ENCODE measurements around the gene PGGT1B. TPM values are rescaled to one million over a fixed set of nuclear protein-coding genes. Genes with fewer than 3 reads are reported as not detected.
A peak's percentile ranks its signal among the peaks of the same experiment; 100 is the strongest.

PGGT1B gene
- total RNA-seq, 1 experiment from 2014 or later: 14.4 TPM

DNA sequence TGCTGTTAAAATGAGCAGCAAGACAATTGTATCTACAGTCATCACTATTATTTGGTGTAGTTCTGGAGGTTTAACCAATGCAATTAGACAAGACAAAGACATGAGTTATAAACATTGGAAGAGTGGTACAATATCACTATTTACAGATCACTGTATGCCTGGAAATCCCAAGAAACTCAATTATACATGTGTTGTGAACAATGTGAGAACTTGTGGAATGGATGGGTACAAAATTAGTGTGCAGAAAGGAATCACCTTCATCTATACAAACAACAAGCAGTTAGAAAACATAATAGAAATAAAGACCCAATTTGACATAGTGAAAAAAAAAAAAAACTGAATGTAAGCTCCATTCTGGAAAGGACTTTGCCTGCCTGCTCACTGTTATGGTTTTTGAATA, 46.1 kb upstream of the PGGT1B start:
- POLR2A ChIA-PET (ENCODE audit: unreplicated experiment): no interaction called here
- H2AFZ ChIP-seq (ENCODE audit: low read length): no peak overlapping the region
- H3K4me1 ChIP-seq (ENCODE audit: insufficient read depth, low read length): 0 out of 2 replicates have a peak, but pooled peaks cover 5% of the 10 kb centered on the region
- H4K20me1 ChIP-seq (ENCODE audit: low read length): no peaks in the 10 kb centered on the region
- no peak overlapping the region for H3K9ac ChIP-seq (ENCODE audit: low read length)
- H3K9me3 ChIP-seq (ENCODE audit: low read length): no peaks in the 10 kb centered on the region
- no peaks in the 10 kb centered on the region for H3F3A ChIP-seq (ENCODE audit: low read length, unreplicated experiment)
- CTCF ChIA-PET: interaction anchor here (0.6 to 1.0 kb wide), 2 partner anchors 112 to 267 kb away, joined by 4 to 5 read pairs; no protein-coding TSS in a partner anchor
- no peak overlapping the region for H3K4me3 ChIP-seq (ENCODE audit: low read length)
- intact Hi-C loops (cut with micrococcal nuclease): loop anchor here (5.0 to 10.0 kb wide), 2 partner anchors 212 to 526 kb away; no protein-coding TSS in a partner anchor
- H3K27ac ChIP-seq (ENCODE audit: low read length): no peak overlapping the region
- no peaks in the 10 kb centered on the region for H3K79me2 ChIP-seq (ENCODE audit: low read length)
- ATAC-seq (no peak), DNase-seq (no peak)
- H3K4me2 ChIP-seq (ENCODE audit: low read length): no peak overlapping the region
- TF ChIP-seq EZH2phosphoT487 (IDR thresholded peaks at IDR 0.05; ENCODE audit: borderline replicate concordance, low read length) (no peak), EZH2 (IDR thresholded peaks at IDR 0.05; ENCODE audit: low read length, unreplicated experiment) (no peak)
- TF ChIP-seq, protein P1, sequence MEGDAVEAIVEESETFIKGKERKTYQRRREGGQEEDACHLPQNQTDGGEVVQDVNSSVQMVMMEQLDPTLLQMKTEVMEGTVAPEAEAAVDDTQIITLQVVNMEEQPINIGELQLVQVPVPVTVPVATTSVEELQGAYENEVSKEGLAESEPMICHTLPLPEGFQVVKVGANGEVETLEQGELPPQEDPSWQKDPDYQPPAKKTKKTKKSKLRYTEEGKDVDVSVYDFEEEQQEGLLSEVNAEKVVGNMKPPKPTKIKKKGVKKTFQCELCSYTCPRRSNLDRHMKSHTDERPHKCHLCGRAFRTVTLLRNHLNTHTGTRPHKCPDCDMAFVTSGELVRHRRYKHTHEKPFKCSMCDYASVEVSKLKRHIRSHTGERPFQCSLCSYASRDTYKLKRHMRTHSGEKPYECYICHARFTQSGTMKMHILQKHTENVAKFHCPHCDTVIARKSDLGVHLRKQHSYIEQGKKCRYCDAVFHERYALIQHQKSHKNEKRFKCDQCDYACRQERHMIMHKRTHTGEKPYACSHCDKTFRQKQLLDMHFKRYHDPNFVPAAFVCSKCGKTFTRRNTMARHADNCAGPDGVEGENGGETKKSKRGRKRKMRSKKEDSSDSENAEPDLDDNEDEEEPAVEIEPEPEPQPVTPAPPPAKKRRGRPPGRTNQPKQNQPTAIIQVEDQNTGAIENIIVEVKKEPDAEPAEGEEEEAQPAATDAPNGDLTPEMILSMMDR (conservative IDR thresholded peaks at IDR 0.05; ENCODE audit: low read depth, low read length): no peak
- H3K36me3 ChIP-seq (ENCODE audit: low read depth, low read length): no peaks in the 10 kb centered on the region
- no peaks in the 10 kb centered on the region for H3K9me2 ChIP-seq (replicated peaks; ENCODE audit: low read length)
- no peaks in the 10 kb centered on the region for H3K27me3 ChIP-seq (ENCODE audit: low read length)
- BruUV-seq (replicated peaks): no TSS peak

DNA sequence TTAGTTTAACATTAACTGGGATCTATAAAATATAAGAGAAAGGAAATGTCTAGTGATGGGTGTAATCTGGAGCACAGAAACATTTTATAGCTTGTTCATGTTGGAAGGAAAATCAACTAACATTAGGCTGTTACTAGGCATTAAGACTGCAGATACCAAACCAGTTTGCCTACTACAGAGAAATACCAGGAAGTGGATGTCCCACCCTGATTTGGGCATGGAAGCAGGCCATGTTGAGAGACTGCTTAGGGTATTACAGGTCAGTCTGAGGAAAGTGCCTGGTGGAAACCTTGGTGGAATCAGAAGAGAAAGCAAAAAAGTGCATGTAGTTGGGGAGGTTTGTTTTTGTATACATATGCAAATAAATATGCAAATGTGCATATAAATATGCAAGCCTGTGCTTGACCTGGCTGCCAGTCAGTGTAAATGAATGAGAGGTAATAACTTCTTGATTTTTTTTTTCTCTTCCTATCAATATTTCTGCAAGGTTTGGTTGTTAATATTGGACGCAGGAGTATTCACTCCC, 43.4 kb upstream of the PGGT1B start:
- no peak overlapping the region for H3K4me2 ChIP-seq (ENCODE audit: low read length)
- TF ChIP-seq, protein P1 (conservative IDR thresholded peaks at IDR 0.05; ENCODE audit: low read depth, low read length): no peak
- TF ChIP-seq EZH2phosphoT487 (IDR thresholded peaks at IDR 0.05; ENCODE audit: borderline replicate concordance, low read length) (no peak), EZH2 (IDR thresholded peaks at IDR 0.05; ENCODE audit: low read length, unreplicated experiment) (no peak)
- H3K79me2 ChIP-seq (ENCODE audit: low read length): no peaks in the 10 kb centered on the region
- H4K20me1 ChIP-seq (ENCODE audit: low read length): no peaks in the 10 kb centered on the region
- H3K36me3 ChIP-seq (ENCODE audit: low read depth, low read length): no peaks in the 10 kb centered on the region
- no peak overlapping the region for H3K9ac ChIP-seq (ENCODE audit: low read length)
- H3K9me3 ChIP-seq (ENCODE audit: low read length): no peaks in the 10 kb centered on the region
- H3F3A ChIP-seq (ENCODE audit: low read length, unreplicated experiment): no peaks in the 10 kb centered on the region
- H3K9me2 ChIP-seq (replicated peaks; ENCODE audit: low read length): no peaks in the 10 kb centered on the region
- no peak overlapping the region for H3K27ac ChIP-seq (ENCODE audit: low read length)
- peak; percentile 53 for ATAC-seq
- H2AFZ ChIP-seq (ENCODE audit: low read length): no peak overlapping the region
- 0 out of 2 replicates have a peak, but pooled peaks cover 5% of the 10 kb centered on the region for H3K4me1 ChIP-seq (ENCODE audit: insufficient read depth, low read length)
- ChIA-PET CTCF (interaction anchor here (0.5 kb wide), 1 partner anchor 268 kb away, joined by 4 read pairs; no protein-coding TSS in a partner anchor), POLR2A (ENCODE audit: unreplicated experiment) (no interaction called here)
- no peak overlapping the region for H3K4me3 ChIP-seq (ENCODE audit: low read length)
- no peaks in the 10 kb centered on the region for H3K27me3 ChIP-seq (ENCODE audit: low read length)
- BruUV-seq (replicated peaks): no TSS peak
- peak; percentile 42 for DNase-seq
- intact Hi-C loops (cut with micrococcal nuclease): loop anchor here (5.0 to 10.0 kb wide), 2 partner anchors 209 to 529 kb away; no protein-coding TSS in a partner anchor

DNA sequence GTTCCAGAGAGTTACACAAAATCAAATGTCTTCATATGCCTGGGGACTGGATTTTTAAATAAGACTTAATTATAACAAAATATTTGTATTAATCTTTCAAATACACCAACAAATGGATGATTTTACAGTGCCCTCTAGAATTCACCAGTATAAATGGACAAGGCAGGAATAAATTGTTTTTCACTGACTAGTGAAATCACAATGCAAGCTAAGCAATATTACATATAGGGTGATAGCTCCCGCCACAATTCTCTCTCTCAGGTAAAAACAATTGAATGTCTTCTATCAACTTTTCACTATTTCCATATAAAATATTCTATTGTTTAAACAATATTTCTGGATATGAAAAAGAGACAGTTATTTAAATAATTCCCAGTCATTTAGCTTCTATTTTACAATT, 41.8 kb upstream of the PGGT1B start:
- TF ChIP-seq EZH2 (IDR thresholded peaks at IDR 0.05; ENCODE audit: low read length, unreplicated experiment): no peak
- TF ChIP-seq, protein P1 (conservative IDR thresholded peaks at IDR 0.05; ENCODE audit: low read depth, low read length): no peak
- Histone ChIP-seq H3K9me2 (replicated peaks; ENCODE audit: low read length) (no peaks in the 10 kb centered on the region), H3K79me2 (ENCODE audit: low read length) (no peaks in the 10 kb centered on the region), H3K27me3 (ENCODE audit: low read length) (no peaks in the 10 kb centered on the region), H3K36me3 (ENCODE audit: low read depth, low read length) (no peaks in the 10 kb centered on the region), H3K9ac (ENCODE audit: low read length) (no peak overlapping the region), H3K4me2 (ENCODE audit: low read length) (no peak overlapping the region), H3K27ac (ENCODE audit: low read length) (no peak overlapping the region), H4K20me1 (ENCODE audit: low read length) (no peaks in the 10 kb centered on the region), H3K9me3 (ENCODE audit: low read length) (no peaks in the 10 kb centered on the region), H3F3A (ENCODE audit: low read length, unreplicated experiment) (no peaks in the 10 kb centered on the region), H3K4me1 (ENCODE audit: insufficient read depth, low read length) (no peaks in the 10 kb centered on the region), H3K4me3 (ENCODE audit: low read length) (no peak overlapping the region), H2AFZ (ENCODE audit: low read length) (no peak overlapping the region)
- BruUV-seq (replicated peaks): no TSS peak
- intact Hi-C loops (cut with micrococcal nuclease): loop anchor here (10.0 kb wide), 1 partner anchor 530 kb away; no protein-coding TSS in a partner anchor
- ATAC-seq (no peak), DNase-seq (no peak)
- CTCF ChIA-PET: no interaction called here
- POLR2A ChIA-PET (ENCODE audit: unreplicated experiment): no interaction called here

Data from PC-3 (cell line).